ENCODE measurements around the gene HOXB3.

HOXB3 gene

DNA sequence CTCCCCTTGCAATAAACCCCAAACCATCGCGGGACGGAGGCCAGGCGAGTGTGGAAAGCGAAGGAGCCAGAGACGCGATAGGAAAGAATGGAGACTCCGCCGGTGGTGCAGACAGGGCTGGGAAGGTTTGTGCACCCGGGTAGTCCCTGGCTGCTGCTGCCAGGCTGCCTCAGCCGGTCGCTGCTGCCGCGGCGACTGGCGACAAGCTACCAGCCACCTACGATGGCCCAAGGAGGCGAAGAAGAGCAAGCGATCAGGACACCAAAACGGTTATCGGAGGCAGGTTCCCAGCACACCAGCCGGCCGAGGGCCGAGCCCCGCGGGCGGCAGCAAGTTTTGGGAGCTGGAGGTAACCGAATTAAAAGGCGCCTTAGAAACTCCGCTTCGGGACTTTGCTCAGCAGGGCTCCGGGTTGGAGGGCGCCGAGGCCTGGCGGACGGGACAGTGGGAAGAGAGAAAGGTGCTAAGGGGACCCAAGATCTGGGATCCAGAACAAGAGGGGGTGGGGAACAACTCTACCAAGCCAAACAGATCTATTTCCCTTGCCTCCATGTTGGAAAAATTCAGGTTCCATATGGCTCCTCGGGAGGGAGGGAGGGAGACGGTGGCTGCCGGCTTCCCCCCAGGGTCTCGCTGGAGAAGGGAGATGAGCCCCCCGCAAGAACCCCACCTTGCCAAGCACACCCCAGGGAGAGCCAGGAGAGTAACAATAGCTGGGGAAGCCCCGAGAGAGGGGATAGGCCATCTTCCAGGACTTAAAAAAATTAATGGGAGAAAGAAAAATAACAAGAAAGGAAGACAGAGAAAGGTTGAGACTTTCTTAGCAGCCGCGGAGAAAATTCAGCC lies 35.4 kb downstream of the HOXB3 start:
- no peak for TF ChIP-seq JUND (IDR thresholded peaks at IDR 0.05; ENCODE audit: low read depth)
- peak in 1 of 2 experiments; percentile 65 for DNase-seq (ENCODE audit: low read depth in 1 of 2, low spot score in 1 of 2)
- in situ Hi-C loops (cut with HindIII; ENCODE audit: low pct_unique_long_range_greater_than_20kb, low sequenced_read_pairs) = no loop called here

DNA sequence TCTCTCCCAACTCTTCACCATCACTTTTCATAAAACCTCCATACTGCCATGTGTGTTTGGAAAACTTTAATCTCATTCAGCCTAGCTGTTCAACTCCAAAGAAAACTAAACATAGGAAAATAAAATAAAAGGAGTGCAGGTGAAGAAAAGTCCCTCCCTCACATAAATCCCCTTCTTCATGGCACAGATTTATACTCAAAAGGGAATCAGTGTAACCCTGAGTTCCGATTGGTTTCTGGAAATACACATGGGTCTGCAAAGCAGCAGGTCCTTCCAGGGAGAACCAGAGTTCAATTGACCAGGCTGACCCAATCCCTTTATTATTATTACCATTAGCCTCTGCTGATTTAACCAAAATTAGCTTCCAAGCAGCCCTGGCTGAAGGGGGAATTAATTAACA lies 36.2 kb downstream of the HOXB3 start:
- no peak for TF ChIP-seq JUND (IDR thresholded peaks at IDR 0.05; ENCODE audit: low read depth)
- DNase-seq (ENCODE audit: low read depth in 1 of 2, low spot score in 1 of 2) = no peak
- in situ Hi-C loops (cut with HindIII; ENCODE audit: low pct_unique_long_range_greater_than_20kb, low sequenced_read_pairs) = no loop called here

DNA sequence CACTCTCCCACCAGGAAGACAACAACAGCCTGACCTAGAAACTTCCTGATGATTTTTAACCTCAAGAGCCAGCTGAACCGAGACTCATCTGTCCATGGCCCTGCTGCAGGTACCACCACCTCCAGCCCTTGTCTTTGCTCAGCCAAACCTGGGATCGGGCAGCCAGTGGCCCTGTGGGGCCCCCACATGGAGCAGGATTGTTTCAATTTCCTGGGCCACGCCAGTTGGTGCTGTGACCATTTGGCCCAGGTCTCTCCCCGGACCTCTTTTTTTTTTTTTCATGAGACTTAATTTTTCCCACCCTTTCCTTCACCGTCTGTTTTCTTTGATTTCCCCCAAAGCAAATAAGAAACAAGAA lies 36.9 kb downstream of the HOXB3 start:
- no peak for TF ChIP-seq JUND (IDR thresholded peaks at IDR 0.05; ENCODE audit: low read depth)
- no peak for DNase-seq (ENCODE audit: low read depth in 1 of 2, low spot score in 1 of 2)
- in situ Hi-C loops (cut with HindIII; ENCODE audit: low pct_unique_long_range_greater_than_20kb, low sequenced_read_pairs) = no loop called here

DNA sequence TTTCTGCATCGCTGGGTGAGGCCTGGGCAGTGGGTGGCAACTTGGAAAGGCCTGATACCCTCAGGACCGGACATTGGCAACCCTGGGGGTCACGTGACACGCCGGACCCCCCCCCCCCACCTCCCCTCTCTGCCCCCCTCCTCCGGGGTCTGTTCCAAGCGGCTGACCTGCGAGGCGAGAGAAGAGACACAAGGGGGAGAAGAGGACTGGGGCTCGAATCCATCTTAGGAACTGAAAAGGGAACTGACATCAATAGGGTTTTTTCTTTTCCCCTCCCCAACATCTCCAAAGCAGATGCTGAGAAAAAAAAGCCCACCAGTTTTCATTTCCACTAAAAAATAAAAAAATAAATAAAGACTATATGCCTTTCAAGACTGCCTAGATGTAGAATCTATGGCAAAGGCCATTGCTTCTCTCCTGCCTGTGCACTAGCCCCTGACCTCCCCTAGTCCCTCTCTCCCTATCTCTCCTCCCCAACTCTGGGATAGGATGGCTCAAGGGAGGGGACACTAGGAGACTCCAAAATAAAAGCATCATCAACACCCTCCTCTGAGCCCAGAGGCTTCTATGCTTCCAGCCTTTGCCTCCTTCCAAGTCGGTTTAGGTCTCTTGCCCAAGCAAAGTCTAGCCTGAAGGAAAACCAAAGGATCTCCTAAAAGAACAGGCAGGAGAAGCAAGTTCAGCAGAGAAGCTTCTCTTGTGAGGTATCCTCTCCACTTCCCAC lies 37.4 kb downstream of the HOXB3 start:
- in situ Hi-C loops (cut with HindIII; ENCODE audit: low pct_unique_long_range_greater_than_20kb, low sequenced_read_pairs) = no loop called here
- DNase-seq (ENCODE audit: low read depth in 1 of 2, low spot score in 1 of 2) = peak in 1 of 2 experiments; percentile 43

DNA sequence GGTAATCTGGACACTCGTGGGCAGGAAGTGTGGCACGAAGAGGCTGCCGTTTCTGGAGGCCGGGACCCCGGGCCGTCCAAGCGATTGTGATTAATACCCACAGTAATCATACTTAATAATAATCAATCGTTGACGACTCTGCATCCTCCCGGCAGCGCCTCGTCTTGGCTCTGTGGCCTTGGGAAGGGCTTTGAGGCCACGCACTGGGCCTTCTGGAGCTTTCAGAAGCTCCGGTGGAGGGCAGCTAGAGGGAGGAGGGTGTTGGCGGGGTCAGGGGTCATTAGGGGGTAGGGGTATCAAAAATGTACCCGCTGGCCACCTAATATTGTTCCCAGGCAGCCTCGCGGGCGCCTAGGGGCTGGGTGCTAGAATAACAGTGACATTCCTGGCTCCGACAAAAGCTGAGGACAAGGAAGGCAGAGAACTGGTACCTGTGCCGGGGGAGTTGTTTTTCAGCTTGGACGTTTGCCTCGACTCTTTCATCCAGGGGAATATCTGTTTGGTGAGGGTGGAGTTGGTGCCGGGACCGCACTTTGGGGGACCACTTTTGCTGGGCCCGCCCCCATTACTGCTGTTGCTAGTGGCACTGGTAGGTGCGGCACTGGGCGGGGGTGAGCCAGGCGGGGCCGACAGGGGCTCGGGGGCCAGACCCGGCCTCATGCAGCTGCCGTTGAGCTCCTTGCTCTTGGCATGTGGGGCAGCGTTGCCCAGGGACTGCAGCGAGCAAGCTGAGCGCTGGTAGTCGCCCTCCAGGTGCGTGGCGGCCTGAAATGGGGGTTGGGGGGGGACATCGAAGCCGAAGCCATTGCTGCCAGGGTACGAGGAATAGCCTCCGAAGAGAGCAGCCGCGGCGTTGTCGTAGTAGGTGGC lies 38.2 kb downstream of the HOXB3 start:
- DNase-seq (ENCODE audit: low read depth in 1 of 2, low spot score in 1 of 2) = no peak
- TF ChIP-seq JUND (IDR thresholded peaks at IDR 0.05; ENCODE audit: low read depth) = no peak
- in situ Hi-C loops (cut with HindIII; ENCODE audit: low pct_unique_long_range_greater_than_20kb, low sequenced_read_pairs) = no loop called here

More for the DNA sequence above, 37.4 kb downstream of the HOXB3 start:
- no peak for TF ChIP-seq JUND (IDR thresholded peaks at IDR 0.05; ENCODE audit: low read depth)

DNA sequence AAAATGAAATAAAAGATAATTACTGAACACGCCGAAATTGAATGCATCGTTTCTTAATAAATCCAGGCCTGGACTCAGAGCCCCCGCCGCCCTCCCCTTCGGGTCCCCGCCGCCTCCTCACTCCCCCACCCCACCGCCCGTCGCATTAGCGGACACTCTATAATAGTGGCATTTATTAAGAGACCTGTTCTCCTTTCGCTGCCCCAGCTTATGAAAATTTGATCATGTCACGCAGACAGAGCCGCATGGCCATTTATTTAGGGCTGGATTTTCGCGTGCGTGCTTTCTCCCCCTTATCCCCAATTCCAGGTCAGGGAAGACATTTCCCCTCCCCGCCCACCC lies 38.9 kb downstream of the HOXB3 start:
- in situ Hi-C loops (cut with HindIII; ENCODE audit: low pct_unique_long_range_greater_than_20kb, low sequenced_read_pairs) = no loop called here
- DNase-seq (ENCODE audit: low read depth in 1 of 2, low spot score in 1 of 2) = no peak
- no peak for TF ChIP-seq JUND (IDR thresholded peaks at IDR 0.05; ENCODE audit: low read depth)

DNA sequence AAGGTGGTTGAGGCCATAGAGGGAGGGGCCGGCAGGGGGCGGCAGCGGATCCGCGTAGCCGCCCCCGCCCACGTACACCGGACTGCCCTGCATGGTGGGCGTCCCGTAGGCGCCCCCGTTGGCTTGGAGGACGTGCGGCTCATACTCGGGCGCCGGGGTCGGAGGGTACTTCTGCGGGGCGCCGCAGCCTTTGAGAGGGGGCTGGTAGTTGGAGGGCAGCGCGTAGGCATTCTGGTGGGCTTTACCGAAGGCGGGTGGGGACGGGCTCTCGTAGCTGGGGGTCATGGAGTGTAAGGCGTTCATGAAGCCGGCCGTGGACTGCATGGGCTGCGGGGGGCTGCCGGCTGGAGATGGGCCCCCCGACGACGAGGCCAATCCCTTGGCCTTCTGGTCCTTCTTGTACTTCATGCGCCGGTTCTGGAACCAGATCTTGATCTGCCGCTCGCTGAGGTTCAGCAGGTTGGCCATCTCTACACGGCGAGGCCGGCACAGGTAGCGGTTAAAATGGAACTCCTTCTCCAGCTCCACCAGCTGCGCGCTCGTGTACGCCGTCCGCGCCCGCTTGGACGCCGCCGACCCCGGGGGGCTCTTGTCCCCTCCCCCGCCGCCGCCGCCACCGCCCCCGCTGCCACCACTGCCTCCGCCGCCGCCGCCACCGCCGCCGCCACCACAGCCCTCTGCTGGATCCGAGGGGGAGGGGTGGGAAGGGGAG lies 39.4 kb downstream of the HOXB3 start:
- DNase-seq (ENCODE audit: low read depth in 1 of 2, low spot score in 1 of 2) = no peak
- in situ Hi-C loops (cut with HindIII; ENCODE audit: low pct_unique_long_range_greater_than_20kb, low sequenced_read_pairs) = no loop called here

DNA sequence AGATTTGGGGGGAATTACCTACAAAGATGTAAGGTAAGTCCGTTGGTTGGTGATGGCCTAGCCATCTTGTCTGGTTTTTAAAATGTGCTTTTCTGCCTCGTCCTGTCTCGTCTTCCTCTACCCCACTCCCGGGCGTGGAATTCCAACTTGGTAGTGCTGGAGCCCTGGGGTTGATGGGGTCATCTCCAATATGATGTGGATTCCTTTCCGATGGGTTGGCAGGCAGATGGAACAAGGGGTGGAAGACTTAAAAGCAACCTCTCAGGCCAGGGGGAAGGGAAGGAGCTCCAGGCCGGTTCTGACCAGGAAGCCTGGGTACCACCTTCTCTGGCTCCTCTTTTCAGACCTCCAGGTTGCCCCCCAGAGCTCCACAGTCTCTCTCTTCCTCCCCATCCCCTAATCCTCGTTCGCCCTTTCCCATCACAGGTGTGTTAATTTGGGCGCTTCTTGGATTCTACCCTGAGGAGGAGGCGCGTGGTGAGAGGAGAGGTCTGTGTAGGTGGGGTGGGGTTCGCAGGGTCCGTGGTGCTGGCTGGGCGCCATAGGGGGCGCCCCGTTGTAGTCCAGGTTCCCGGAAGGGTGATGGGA lies 40.0 kb downstream of the HOXB3 start:
- in situ Hi-C loops (cut with HindIII; ENCODE audit: low pct_unique_long_range_greater_than_20kb, low sequenced_read_pairs) = no loop called here
- no peak for DNase-seq (ENCODE audit: low read depth in 1 of 2, low spot score in 1 of 2)
- TF ChIP-seq JUND (IDR thresholded peaks at IDR 0.05; ENCODE audit: low read depth) = no peak

More for the DNA sequence above, 39.4 kb downstream of the HOXB3 start:
- TF ChIP-seq JUND (IDR thresholded peaks at IDR 0.05; ENCODE audit: low read depth) = no peak

DNA sequence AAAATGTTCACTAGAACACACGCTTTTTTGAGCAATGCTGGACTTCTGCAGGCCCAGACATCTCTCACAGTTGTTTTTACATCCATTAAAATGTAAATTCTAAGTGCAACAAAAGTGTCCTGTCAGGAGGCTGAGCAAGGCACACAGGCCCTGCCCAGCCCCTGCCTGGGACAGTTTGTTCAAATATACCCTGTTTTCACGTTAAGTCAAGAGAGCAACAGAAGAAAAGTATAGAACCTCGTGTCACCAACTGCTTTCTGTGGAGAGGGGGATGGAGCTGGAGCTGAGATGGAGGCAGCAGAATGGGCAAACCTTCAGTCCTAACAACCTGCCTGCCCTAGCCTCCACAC lies 40.8 kb downstream of the HOXB3 start:
- no peak for DNase-seq (ENCODE audit: low read depth in 1 of 2, low spot score in 1 of 2)
- TF ChIP-seq JUND (IDR thresholded peaks at IDR 0.05; ENCODE audit: low read depth) = no peak
- in situ Hi-C loops (cut with HindIII; ENCODE audit: low pct_unique_long_range_greater_than_20kb, low sequenced_read_pairs) = no loop called here

DNA sequence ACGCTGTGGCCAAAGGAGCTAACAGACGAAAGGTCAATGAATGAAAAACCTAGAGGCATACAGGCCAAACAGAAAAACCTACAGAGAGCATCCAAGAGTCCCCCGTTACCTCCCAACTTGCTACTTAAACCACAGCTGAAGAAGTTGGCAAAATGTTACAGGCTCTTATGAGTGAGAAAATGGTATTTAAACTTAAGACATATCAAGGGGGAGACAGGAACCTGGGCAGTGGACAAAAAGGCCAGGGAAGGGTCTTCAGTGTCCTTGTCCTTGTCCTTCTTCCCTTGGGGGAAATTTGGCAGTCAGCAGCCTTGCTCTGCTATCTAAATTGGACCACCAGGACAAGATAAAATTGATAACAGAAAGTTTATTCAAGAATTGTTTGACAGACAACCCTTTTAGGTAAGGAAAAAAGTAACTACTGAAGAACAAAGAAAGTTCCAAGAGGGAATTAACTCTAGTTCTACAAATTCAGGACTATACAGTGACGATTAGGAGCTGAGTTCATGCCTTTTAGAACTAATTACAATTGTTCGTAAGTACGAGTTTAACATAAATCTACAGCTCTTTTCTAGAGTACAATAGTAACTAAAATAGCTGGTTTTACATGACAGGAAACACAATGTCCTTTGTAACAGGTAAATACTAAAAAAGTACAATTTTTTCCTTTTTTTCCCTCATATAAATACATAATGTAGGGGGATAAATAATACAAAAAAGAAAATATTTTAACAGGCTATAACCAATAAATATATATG lies 41.3 kb downstream of the HOXB3 start:
- DNase-seq (ENCODE audit: low read depth in 1 of 2, low spot score in 1 of 2) = no peak
- in situ Hi-C loops (cut with HindIII; ENCODE audit: low pct_unique_long_range_greater_than_20kb, low sequenced_read_pairs) = no loop called here
- TF ChIP-seq JUND (IDR thresholded peaks at IDR 0.05; ENCODE audit: low read depth) = no peak

DNA sequence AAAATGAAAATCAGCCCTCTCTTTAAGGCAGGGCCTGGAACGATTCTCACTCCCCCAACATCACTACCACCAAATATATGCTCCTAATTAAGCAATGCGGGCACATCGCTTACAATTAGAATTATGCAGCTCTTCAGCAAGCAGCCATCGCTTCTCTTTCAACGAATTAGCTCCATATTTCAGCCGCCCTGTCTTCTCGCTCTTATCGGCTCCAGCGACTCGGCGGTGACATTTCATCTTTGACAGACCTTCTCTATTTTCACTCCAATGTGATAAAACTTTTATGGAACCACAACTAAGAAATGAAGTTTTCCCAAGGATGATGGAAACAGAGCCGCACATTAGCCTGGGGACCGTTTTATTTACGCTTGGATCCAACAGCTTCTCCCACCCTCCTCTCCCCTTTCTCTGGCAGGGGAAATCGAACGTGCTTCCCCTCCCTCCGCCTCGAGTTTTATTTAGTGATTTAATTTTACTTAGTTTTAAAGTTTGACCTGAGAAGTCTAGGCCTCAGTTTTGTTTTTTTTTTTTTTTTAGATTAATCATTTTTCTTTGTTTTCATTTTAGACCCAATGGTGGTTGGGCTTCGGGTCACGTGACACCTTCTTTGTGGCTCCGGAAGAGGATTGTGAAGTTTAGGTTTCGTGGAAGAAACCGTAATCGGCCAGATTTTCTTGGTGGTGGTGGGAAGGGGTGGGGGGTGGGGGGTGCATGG lies 42.1 kb downstream of the HOXB3 start:
- no peak for TF ChIP-seq JUND (IDR thresholded peaks at IDR 0.05; ENCODE audit: low read depth)
- no peak for DNase-seq (ENCODE audit: low read depth in 1 of 2, low spot score in 1 of 2)
- in situ Hi-C loops (cut with HindIII; ENCODE audit: low pct_unique_long_range_greater_than_20kb, low sequenced_read_pairs) = no loop called here
